Upper lobe of left lung (tissue), 6 donors: ENCODE measurements around the gene TSHZ2. TPM values are rescaled to one million over a fixed set of nuclear protein-coding genes. Genes with fewer than 3 reads are reported as not detected.

Experiments
- ATAC-seq, 2 donors: fragments of 200-7000 bp; cut with Tn5 transposase; one replicate each; pipeline ENCODE4 v1.9.1; 2022; ENCODE audit warnings: mild to moderate bottlenecking in 2 of 2, moderate library complexity in 2 of 2; ENCODE audit not compliant: low FRiP score in 2 of 2
- DNase-seq, 2 donors: peaks; one replicate each; pipeline ENCODE4 v3.0.0-alpha.2; 2019 to 2020
- H3K27ac ChIP-seq, 4 donors: fragments of 200-600 bp; sonication (generic); one replicate each; pipeline ENCODE4 v1.5.1; 2016 to 2019
- H3K27me3 ChIP-seq, 4 donors: fragments of 200-600 bp; sonication (generic); one replicate each; pipeline ENCODE4 v1.5.1; 2017 to 2019
- H3K36me3 ChIP-seq, 4 donors: fragments of 200-600 bp; sonication (generic); one replicate each; pipeline ENCODE4 v1.5.1; 2016 to 2019
- H3K4me1 ChIP-seq, 4 donors: fragments of 200-600 bp; sonication (generic); one replicate each; pipeline ENCODE4 v1.5.1; 2018 to 2019
- H3K4me3 ChIP-seq, 4 donors: fragments of 200-600 bp; sonication (generic); one replicate each; pipeline ENCODE4 v1.5.1; 2017 to 2019; ENCODE audit warnings: mild to moderate bottlenecking in 2 of 4, moderate library complexity in 1 of 4
- H3K9me3 ChIP-seq, 4 donors: fragments of 200-600 bp; sonication (generic); one replicate each; pipeline ENCODE4 v1.5.1; 2018 to 2019
- EP300 ChIP-seq, 4 donors: sonication (generic); formaldehyde crosslinking; IDR thresholded peaks; one replicate each; pipeline ENCODE4 v1.5.1; 2017; ENCODE audit warnings: antibody characterized with exemption in 4 of 4, control low read depth in 2 of 4
- POLR2A ChIP-seq, 4 donors: fragments of 450-650 bp; IDR thresholded peaks; one replicate each; pipeline ENCODE4 v1.5.1; 2016 to 2017; ENCODE audit warnings: antibody characterized with exemption in 4 of 4, mild to moderate bottlenecking in 2 of 4
- POLR2AphosphoS5 ChIP-seq, 2 donors: sonication (generic); formaldehyde crosslinking; IDR thresholded peaks; one replicate each; pipeline ENCODE4 v1.5.1; 2017; ENCODE audit warnings: antibody characterized with exemption in 2 of 2
- WGBS, 2 donors: methylation state at CpG; one replicate each; pipeline ENCODE4 v1.1.5; 2017 to 2018; 5-methylcytosine and 5-hydroxymethylcytosine counted together
- total RNA-seq, 6 donors: library from RNA; depleted of rRNA in 4 of 6; stranded (reverse); fragments of >200 nt in 4 of 6; gene quantifications; one replicate each; pipeline versions ENCODE4 v1.1.0 to v1.2.1, GENCODE V29; 2016 to 2021
- TF ChIP-seq, protein P1 (sequence below), 6 experiments: fragments of 450-650 bp in 4 of 6; fragments of 200-600 bp in 2 of 6; sonication (generic) in 2 of 6; IDR thresholded peaks; one replicate each; pipeline ENCODE4 v1.5.1; 2016 to 2019; ENCODE audit warnings: antibody characterized with exemption in 6 of 6
- donor health status: DM: no; HTN: no; CAD: no; lungs with moderate emphysema.
- donor health status: DM: no; HTN: yes; CAD: no; lungs with severe emphysema.

The TSHZ2 gene
- total RNA-seq, 6 donors from 2014 or later = 1.8 to 10.0 (median 3.2) TPM

DNA sequence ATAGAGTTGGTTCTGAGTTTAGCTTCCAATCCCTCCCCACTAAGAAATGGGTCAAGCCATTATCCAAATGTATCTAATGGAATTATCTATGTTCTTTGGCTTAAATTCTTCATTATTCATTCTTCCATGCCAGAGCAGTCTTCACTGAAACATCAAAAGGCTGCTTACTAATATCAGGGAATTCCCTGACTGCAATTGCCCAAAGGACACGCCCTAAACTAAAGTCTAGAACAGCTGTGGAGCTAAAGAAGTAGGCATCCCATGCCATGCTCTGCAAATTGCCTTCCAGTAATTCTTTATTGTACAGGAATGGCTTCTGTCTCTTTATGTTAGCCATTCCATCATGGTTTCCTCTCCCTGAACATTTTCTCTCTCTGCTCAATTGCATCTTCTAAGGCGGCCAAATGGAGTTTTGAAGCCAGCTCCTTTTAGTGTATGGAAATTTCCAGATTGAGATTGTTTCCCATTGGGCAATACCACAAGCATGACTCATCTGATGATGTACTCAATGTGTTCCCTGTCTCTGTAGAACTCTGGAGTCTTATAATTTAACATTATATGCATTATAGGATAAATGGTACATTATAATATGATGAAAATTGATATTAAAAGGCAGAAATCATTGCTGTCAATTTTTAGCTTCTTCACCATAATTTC is 28.8 kb upstream of the TSHZ2 start:
- DNase-seq (no peak), ATAC-seq (no peak)
- WGBS, 2 donors = 57 to 66% methylated on average over 2 of the region's 2 CpGs
- TF ChIP-seq POLR2AphosphoS5 (IDR thresholded peaks at IDR 0.05) (no peak), EP300 (IDR thresholded peaks at IDR 0.05) (no peak), POLR2A (IDR thresholded peaks at IDR 0.05) (no peak)
- TF ChIP-seq, protein P1, sequence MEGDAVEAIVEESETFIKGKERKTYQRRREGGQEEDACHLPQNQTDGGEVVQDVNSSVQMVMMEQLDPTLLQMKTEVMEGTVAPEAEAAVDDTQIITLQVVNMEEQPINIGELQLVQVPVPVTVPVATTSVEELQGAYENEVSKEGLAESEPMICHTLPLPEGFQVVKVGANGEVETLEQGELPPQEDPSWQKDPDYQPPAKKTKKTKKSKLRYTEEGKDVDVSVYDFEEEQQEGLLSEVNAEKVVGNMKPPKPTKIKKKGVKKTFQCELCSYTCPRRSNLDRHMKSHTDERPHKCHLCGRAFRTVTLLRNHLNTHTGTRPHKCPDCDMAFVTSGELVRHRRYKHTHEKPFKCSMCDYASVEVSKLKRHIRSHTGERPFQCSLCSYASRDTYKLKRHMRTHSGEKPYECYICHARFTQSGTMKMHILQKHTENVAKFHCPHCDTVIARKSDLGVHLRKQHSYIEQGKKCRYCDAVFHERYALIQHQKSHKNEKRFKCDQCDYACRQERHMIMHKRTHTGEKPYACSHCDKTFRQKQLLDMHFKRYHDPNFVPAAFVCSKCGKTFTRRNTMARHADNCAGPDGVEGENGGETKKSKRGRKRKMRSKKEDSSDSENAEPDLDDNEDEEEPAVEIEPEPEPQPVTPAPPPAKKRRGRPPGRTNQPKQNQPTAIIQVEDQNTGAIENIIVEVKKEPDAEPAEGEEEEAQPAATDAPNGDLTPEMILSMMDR (IDR thresholded peaks at IDR 0.05) = no peak
- Histone ChIP-seq H3K27ac (no peak overlapping the region), H3K4me3 (no peak overlapping the region), H3K4me1 (no peaks in the 10 kb centered on the region), H3K27me3 (no peaks in the 10 kb centered on the region), H3K9me3 (no peaks in the 10 kb centered on the region), H3K36me3 (no peaks in the 10 kb centered on the region)

DNA sequence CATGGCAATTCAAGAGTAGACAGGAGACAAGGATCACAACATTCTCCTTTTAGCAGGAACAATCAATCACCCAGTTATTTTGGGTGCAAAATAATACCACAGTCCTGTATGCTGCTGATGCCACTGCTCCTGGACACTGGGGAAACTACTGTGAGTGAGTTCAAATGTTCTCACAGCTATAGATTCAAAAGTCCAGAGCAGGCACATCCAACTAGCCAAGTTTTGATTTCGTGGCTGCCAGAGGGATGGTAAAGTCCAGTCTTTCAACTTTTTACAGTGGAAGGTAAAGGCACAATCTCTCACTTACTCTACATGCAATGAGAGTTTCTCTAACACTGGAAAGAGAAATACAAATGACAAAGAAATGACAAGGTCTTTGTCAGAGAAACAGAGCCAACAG is 26.9 kb upstream of the TSHZ2 start:
- ATAC-seq (no peak), DNase-seq (no peak)
- H3K27me3 ChIP-seq = no peaks in the 10 kb centered on the region
- H3K27ac ChIP-seq = no peak overlapping the region
- H3K4me1 ChIP-seq = no peaks in the 10 kb centered on the region
- H3K36me3 ChIP-seq = no peaks in the 10 kb centered on the region
- no peaks in the 10 kb centered on the region for H3K9me3 ChIP-seq
- 62 to 67% methylated on average over 1 of the region's 1 CpG for WGBS, 2 donors
- no peak overlapping the region for H3K4me3 ChIP-seq
- TF ChIP-seq POLR2AphosphoS5 (IDR thresholded peaks at IDR 0.05) (no peak), EP300 (IDR thresholded peaks at IDR 0.05) (no peak)

DNA sequence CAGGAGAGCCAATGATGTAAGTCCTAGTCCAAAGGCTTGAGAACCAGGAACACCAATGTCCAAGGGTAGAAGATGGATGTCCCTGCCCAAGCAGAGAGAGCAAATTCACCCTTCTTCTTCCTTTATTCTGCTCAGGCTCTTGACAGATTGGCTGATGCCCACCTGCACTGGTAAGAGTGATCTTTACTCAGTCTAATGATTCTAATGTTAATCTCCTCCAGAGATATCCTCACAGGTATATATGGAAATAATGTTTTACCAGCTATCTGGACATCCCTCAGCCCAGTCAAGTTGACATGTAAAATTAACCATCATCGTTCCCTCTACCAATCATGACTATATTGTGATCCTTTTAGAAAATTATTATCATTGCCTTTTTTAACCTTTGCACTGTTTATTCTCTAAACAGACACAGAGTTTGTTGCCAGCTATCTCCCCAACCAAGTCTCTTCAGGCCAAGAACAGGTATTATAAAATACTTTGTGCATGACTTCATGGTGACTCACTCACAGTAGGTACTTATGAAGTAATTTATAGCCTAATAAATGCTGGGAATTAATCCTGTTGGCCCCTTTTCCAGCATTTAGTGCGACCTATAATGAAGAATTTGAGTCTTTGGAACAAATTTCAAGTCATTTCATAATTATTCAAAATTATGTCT is 26.2 kb upstream of the TSHZ2 start:
- Histone ChIP-seq H3K4me3 (no peak overlapping the region), H3K36me3 (no peaks in the 10 kb centered on the region), H3K9me3 (no peaks in the 10 kb centered on the region), H3K4me1 (no peaks in the 10 kb centered on the region), H3K27ac (no peak overlapping the region), H3K27me3 (no peaks in the 10 kb centered on the region)
- ATAC-seq = no peak
- TF ChIP-seq EP300 (IDR thresholded peaks at IDR 0.05) (no peak), POLR2A (IDR thresholded peaks at IDR 0.05) (no peak), POLR2AphosphoS5 (IDR thresholded peaks at IDR 0.05) (no peak)
- TF ChIP-seq, protein P1 (IDR thresholded peaks at IDR 0.05) = no peak
- 76 to 78% methylated on average over 2 of the region's 2 CpGs for WGBS, 2 donors
- DNase-seq = no peak

DNA sequence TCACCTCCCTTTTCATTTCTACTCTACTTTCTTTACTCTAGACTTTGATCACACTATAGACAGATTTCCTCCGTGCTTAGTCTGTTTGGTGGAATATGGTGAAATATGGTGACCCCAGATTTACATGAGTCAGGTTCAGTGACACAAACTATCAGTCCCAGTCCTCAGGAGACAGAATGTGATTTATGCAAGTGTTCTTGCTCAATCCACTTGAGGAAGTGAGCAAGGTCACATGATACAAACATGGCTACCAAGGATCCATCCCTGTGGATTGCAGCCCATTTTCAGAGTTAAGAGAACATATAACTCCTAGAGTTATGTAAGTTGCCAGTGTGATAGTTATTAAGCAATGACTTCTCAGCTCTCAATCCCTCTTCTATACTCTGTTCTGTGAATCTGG is 23.7 kb upstream of the TSHZ2 start:
- WGBS, 2 donors = 77 to 97% methylated on average over 1 of the region's 1 CpG
- TF ChIP-seq POLR2A (IDR thresholded peaks at IDR 0.05) = no peak
- TF ChIP-seq POLR2AphosphoS5 (IDR thresholded peaks at IDR 0.05) = no peak
- no peak for TF ChIP-seq EP300 (IDR thresholded peaks at IDR 0.05)
- TF ChIP-seq, protein P1 (IDR thresholded peaks at IDR 0.05) = no peak

DNA sequence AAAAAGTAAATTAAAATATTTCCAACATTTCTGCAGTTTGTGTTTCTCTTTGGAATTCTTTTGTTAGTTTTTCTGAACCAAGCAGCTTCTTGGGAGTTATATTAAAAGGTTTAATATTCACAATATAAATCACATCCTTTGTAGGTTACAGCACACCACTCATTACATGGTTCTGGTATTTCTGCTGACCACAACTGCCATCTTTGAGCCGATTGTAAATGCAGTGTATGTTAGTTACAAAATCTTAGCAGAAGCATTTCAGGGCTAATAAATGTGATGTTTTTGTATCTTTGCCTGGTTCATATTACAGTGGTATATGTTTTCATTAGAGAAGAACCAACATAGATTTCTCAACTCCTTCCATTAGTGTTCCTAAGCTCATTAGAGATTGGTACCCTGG is 19.1 kb upstream of the TSHZ2 start:
- no peak overlapping the region for H3K27ac ChIP-seq
- no peak for ATAC-seq
- TF ChIP-seq, protein P1 (IDR thresholded peaks at IDR 0.05) = no peak
- TF ChIP-seq POLR2A (IDR thresholded peaks at IDR 0.05) = no peak
- no peak for TF ChIP-seq POLR2AphosphoS5 (IDR thresholded peaks at IDR 0.05)
- no peak for TF ChIP-seq EP300 (IDR thresholded peaks at IDR 0.05)
- WGBS, 2 donors = 91 to 96% methylated on average over 1 of the region's 1 CpG
- H3K4me3 ChIP-seq = no peak overlapping the region
- no peaks in the 10 kb centered on the region for H3K9me3 ChIP-seq
- no peaks in the 10 kb centered on the region for H3K4me1 ChIP-seq
- no peaks in the 10 kb centered on the region for H3K27me3 ChIP-seq
- no peak for DNase-seq
- no peaks in the 10 kb centered on the region for H3K36me3 ChIP-seq

More for the DNA sequence above, 23.7 kb upstream of the TSHZ2 start:
- ATAC-seq = no peak
- Histone ChIP-seq H3K36me3 (no peaks in the 10 kb centered on the region), H3K9me3 (no peaks in the 10 kb centered on the region), H3K4me1 (no peaks in the 10 kb centered on the region), H3K27me3 (no peaks in the 10 kb centered on the region), H3K4me3 (no peak overlapping the region), H3K27ac (no peak overlapping the region)
- DNase-seq = no peak
